ENCODE results near the gene ELOB.

- TF ChIP-seq CTCF (IDR thresholded peaks at IDR 0.05) (no peak), TAF1 (IDR thresholded peaks at IDR 0.05; ENCODE audit: borderline replicate concordance, low read depth, low read length) (no peak), YY1 (IDR thresholded peaks at IDR 0.05; ENCODE audit: low read depth) (no peak), EZH2phosphoT487 (IDR thresholded peaks at IDR 0.05; ENCODE audit: borderline replicate concordance, low read depth) (no peak), RFX5 (IDR thresholded peaks at IDR 0.05; ENCODE audit: low read length) (no peak)
Measured at GRCh38 chr16:2778630-2778958, 1.5 kb upstream of the ELOB start.

All from SK-N-SH (cell line).